Stomach smooth muscle (tissue), 2 donors: Measurements from ENCODE around the gene ATRN.

ENCODE experiments used
- H3K27ac ChIP-seq: one replicate; pipeline ENCODE4 v1.7.0; 2013; ENCODE audit warnings: mild to moderate bottlenecking, low read length, inconsistent platforms
- H3K27me3 ChIP-seq, 2 donors: one replicate each; pipeline ENCODE4 v1.7.0; 2013; ENCODE audit warnings: low read length in 2 of 2; ENCODE audit not compliant: insufficient read depth in 2 of 2, control insufficient read depth in 1 of 2
- H3K36me3 ChIP-seq, 2 donors: one replicate each; pipeline ENCODE4 v1.7.0; 2013; ENCODE audit warnings: low read length in 2 of 2; ENCODE audit not compliant: control insufficient read depth in 2 of 2, insufficient read depth in 2 of 2
- H3K4me1 ChIP-seq: one replicate; pipeline ENCODE4 v1.7.0; 2013; ENCODE audit warnings: low read length; ENCODE audit not compliant: control insufficient read depth, insufficient read depth
- H3K4me3 ChIP-seq, 2 donors: one replicate each; pipeline ENCODE4 v1.7.0; 2013; ENCODE audit warnings: low read length in 2 of 2
- H3K9ac ChIP-seq, 2 donors: one replicate each; pipeline ENCODE4 v1.7.0; 2013; ENCODE audit warnings: low read length in 2 of 2, mild to moderate bottlenecking in 1 of 2
- H3K9me3 ChIP-seq, 2 donors: one replicate each; pipeline ENCODE4 v1.7.0; 2013; ENCODE audit warnings: low read length in 2 of 2; ENCODE audit not compliant: control insufficient read depth in 2 of 2
- donor health status: healthy.
- donor health status: Pancreatic carcinoma.

The ATRN gene

DNA sequence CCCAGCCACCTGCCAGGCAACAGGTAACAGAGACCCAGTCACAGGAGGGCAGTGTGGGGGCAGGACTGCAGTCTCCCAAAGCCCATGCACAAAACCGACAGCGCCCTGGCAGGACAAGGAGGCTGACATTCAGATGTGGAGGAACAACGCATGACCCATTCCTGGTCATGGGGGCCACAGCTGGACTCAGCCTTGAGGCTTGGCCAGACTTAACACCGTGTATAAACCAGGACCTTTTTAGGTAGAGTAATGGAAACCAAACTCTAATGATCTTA lies 184.2 kb downstream of the ATRN start:
- H3K27me3 ChIP-seq: peaks cover 1 to 5% of the 10 kb centered on the region in 2 donors
- peaks cover 13% of the 10 kb centered on the region for H3K4me1 ChIP-seq
- H3K9ac ChIP-seq: no peak overlapping the region
- no peak overlapping the region for H3K4me3 ChIP-seq
- H3K27ac ChIP-seq: no peak overlapping the region
- peaks cover 0 to 5% of the 10 kb centered on the region in 2 donors for H3K9me3 ChIP-seq
- H3K36me3 ChIP-seq: no peaks in the 10 kb centered on the region

DNA sequence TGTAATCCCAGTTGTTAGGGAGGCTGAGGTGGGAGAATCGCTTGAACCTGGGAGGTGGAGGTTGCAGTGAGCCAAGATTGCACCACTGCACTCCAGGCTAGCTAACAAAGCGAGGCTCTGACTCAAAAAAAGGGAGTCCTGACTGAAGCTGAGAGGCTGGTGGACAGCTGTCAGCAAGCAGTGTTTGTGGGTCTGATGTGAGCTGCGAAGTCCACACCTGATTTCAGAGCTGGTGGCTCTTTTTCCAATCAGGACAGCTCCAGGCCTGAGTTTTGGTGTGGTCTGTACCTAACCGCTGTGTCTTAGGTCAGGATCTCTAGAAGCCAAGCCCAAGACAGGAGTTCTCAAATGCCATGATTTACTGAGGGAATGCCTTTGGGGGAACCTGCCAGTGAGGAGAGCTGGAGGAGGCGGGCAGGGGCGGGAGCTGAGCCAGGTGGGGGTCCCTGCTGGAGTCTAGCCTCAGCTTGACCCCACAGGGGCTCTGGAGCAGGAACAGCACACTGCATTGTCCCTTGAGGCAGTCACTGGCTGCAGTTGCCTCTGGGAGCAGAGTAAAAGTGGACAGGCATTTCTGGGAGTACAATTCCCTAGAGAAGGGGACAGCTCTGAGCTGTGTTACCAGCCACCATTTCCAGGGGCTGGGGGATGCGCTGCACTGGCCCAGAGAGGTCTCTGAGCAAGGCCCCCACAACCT lies 187.3 kb downstream of the ATRN start:
- H3K9me3 ChIP-seq: peaks cover 0 to 5% of the 10 kb centered on the region in 2 donors
- H3K4me1 ChIP-seq: peaks cover 18% of the 10 kb centered on the region
- peaks cover 7 to 23% of the 10 kb centered on the region in 2 donors for H3K27me3 ChIP-seq
- no peak overlapping the region for H3K4me3 ChIP-seq
- H3K9ac ChIP-seq: no peak overlapping the region
- no peak overlapping the region for H3K27ac ChIP-seq
- no peaks in the 10 kb centered on the region for H3K36me3 ChIP-seq

DNA sequence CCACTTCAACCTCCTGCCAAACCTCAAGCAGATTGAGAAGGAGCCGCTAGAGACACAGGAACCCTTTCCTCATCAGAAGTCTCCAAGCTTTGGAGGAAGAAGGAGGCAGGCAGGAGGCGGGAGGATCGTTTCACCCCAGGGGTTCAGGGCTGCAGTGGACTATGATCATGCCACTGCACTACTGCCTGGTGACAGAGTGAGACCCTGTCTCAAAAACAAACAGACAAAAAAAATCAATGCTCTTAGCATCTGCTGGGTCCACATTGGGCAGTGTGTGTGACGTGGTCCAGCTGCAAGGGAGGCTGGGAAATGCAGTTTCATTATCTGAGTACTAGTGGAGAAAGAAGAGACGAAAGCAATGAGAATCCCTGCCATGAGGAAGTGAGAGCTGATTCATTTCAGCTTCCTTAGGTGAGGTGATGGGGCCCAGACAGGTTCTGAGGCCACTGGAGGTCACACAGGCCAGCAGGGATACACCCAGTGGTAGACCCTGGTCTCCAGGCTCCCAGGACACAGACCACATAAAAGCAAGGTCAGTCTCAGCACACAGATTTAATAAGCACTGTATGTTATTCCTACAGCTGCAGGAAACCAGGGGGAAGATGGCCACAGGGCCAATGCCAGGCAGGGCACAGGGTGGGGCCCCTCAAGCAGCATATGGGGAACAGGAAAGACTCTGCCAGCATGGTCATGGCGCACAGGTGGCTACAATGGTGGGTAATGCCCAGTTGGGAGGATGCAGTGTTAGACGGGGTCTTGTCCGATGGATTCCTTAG lies 188.1 kb downstream of the ATRN start:
- Histone ChIP-seq H3K9me3 (peaks cover 0 to 5% of the 10 kb centered on the region in 2 donors), H3K27me3 (peaks cover 7 to 23% of the 10 kb centered on the region in 2 donors), H3K36me3 (no peaks in the 10 kb centered on the region), H3K4me1 (peaks cover 18% of the 10 kb centered on the region), H3K27ac (no peak overlapping the region), H3K4me3 (no peak overlapping the region), H3K9ac (no peak overlapping the region)

DNA sequence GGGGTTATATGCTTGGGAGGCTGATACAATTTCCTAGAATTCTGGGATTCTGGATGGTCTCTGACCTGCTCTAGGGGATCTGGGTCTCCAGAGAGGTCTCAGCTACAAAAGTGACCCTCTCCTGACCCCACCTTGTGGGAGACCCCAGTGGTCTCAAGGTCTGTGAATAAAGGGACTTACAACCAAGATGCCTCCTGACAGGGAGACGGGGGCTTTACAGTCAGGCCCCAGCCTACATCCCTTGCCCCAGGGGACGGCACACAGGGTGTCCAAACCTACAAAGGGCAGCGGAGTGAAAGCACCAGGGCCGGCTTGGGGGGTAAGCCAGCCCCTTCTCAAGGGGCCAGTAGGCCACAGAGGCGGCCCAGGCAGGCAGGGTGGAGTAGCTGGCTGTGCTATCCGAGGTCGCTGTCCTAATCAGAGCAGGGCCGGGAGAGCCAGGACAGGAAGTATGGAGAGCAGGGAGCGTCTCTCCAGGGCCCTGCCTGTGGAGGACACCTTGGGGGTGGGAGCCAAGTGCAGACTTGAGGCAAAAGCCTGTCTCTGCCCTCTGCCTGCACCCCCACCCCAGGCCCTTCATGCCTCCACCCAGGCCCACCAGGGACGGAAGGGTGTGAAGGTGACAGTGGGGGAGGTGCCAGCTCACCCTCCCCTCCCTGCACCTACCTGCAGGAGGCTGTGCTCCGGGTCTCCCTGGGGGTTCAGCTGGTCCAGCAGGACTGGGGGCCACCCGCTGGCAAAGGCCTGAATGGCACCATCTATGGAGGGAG lies 188.9 kb downstream of the ATRN start:
- Histone ChIP-seq H3K36me3 (no peaks in the 10 kb centered on the region), H3K4me3 (no peak overlapping the region), H3K9ac (no peak overlapping the region), H3K4me1 (peaks cover 14% of the 10 kb centered on the region), H3K9me3 (peaks cover 0 to 5% of the 10 kb centered on the region in 2 donors), H3K27ac (no peak overlapping the region), H3K27me3 (peaks cover 7 to 23% of the 10 kb centered on the region in 2 donors)

DNA sequence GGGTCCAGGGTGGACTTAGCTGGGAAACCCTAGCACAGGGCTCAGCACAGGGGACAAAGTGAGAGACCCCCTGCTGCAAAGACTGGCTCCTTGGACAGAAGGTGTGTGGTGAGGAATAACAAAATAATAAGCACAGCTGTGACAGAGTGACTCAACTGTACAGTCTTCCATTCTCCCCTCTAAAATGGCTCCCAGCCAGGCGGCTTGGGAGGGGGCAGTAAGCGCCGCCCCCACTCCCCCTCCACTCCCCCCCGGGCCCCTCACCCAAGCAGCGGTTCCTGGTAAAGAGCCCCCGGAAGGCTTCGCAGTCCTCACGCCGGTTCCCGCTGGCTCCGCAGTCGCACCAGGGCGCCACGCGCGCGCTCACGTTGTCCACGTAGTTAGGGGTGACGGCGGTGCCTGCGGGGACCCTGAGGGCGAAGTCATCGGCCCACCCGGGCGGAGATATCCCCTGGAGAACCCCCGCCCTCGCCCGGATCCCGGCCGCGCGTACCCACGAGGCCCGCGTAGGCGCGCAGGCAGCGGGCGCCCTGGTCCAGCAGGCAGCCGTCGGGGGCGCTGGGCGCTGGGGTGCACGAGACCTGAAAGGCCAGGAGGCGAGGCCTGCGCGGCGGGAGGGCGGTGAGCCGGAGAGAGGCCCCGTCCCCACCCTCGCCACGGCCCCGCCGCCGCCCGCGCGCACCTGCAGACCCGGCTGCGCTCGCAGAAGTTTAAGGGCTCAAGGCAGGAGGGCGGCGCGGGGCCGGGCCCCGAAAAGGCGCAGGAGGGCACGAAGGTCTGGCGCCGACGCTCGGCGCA lies 189.6 kb downstream of the ATRN start:
- no peaks in the 10 kb centered on the region for H3K36me3 ChIP-seq
- no peak overlapping the region for H3K27ac ChIP-seq
- peaks cover 6% of the 10 kb centered on the region for H3K4me1 ChIP-seq
- peaks cover 0 to 2% of the 10 kb centered on the region in 2 donors for H3K9me3 ChIP-seq
- H3K4me3 ChIP-seq: peak overlapping the region in 1 of 2 donors; percentile 57
- H3K9ac ChIP-seq: no peak overlapping the region
- H3K27me3 ChIP-seq: peaks cover 7 to 23% of the 10 kb centered on the region in 2 donors

- Histone ChIP-seq H3K27me3 (peaks cover 7 to 23% of the 10 kb centered on the region in 2 donors), H3K4me3 (peak overlapping the region; percentile 31 to 57), H3K4me1 (peaks cover 9% of the 10 kb centered on the region), H3K27ac (no peak overlapping the region), H3K9me3 (no peaks in the 10 kb centered on the region), H3K36me3 (no peaks in the 10 kb centered on the region), H3K9ac (no peak overlapping the region)
Measured at GRCh38 chr20:3661060-3661813, 190.4 kb downstream of the ATRN start.

DNA sequence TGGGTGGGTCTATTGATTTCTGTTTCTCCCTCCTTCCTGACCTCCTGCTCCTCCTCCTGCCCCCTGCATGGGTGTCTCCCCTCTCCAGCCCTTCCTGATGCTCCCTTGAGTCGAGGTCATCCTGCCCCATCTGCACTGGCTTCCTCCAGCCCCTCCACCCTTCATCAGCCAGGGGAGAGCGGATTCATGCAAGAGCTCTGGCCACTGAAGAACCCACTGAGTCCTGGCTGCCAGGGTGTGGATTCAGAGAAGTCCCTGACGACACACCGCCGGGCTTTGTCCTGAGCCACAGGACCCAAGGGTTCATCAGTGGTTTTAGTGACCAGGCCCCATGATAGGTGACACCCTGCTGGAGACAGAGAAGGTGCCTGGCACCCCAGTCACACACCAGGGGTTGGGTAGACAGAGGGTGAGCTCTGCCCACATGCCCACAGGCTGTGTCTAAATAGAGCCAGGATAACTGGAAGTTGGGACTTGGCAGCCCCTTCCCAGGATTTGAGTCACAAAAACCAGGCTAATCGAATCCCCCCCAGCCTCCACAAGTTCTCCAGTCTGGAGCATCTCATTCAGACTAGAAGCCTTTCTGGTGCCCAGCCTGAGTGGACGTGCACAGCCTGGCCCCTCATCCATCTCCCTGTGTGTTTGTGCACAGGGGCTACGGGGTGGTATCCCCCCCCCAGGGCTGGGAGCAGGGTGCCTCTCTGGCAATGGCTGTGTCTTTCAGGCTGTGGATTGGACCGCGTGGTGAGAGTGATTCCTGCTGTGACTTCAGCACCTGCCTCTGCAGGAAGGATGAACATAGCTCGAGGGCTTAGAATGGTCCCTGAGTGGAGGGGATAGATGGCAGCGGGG lies 191.2 kb downstream of the ATRN start:
- peaks cover 7 to 23% of the 10 kb centered on the region in 2 donors for H3K27me3 ChIP-seq
- no peaks in the 10 kb centered on the region for H3K9me3 ChIP-seq
- peaks cover 11% of the 10 kb centered on the region for H3K4me1 ChIP-seq
- no peaks in the 10 kb centered on the region for H3K36me3 ChIP-seq
- no peak overlapping the region for H3K4me3 ChIP-seq
- no peak overlapping the region for H3K9ac ChIP-seq
- H3K27ac ChIP-seq: no peak overlapping the region

DNA sequence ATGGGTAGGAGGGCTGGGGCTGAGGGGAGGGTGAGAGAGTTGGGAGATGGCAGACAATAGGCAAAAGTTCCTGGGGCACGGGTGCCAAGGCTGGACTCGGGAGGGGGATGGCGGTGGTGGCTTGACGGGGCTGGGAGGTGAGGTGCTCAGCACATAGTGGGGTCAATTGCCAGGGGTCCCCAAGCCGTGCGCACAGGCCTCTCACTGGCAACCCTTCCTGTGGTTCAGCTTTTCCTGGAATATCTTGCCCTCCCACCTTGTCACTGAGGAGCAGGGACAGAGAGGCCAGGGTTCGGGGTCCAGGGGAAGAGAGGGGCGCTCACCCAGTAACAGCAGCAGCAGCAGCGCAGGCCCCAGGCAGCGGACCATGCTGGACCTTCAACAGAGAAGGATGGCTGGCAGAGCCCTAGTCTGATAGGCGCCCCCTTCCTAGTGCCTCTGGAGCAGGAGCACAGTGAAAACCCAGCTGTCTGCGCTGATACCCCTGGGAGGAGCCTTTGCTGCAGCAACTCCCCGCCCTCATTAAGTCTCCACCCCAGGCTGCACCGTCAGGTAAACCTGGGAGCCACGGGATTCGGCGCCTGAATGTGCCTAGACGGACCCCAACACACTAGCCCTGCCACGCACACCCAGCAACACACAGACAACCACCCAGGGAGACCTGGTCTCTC lies 192.3 kb downstream of the ATRN start, which contains the start of gene GFRA4:
GFRA4 (minus strand) TSS at position 369 of the 671 bp plus-strand sequence; CDS start at position 369, 0 bp downstream.
- H3K27ac ChIP-seq: no peak within 1 kb of the TSS
- H3K9me3 ChIP-seq: no peaks in the 10 kb centered on the region
- peaks cover 7 to 23% of the 10 kb centered on the region in 2 donors for H3K27me3 ChIP-seq
- H3K36me3 ChIP-seq: no peaks in the 10 kb centered on the region
- no peak within 1 kb of the TSS for H3K9ac ChIP-seq
- H3K4me3 ChIP-seq: no peak within 1 kb of the TSS
- peaks cover 11% of the 10 kb centered on the region for H3K4me1 ChIP-seq

- H3K4me3 ChIP-seq: no peak overlapping the region
- H3K9me3 ChIP-seq: no peaks in the 10 kb centered on the region
- no peak overlapping the region for H3K9ac ChIP-seq
- no peak overlapping the region for H3K27ac ChIP-seq
- peaks cover 0 to 5% of the 10 kb centered on the region in 2 donors for H3K36me3 ChIP-seq
- peaks cover 11% of the 10 kb centered on the region for H3K4me1 ChIP-seq
- H3K27me3 ChIP-seq: peaks cover 7 to 23% of the 10 kb centered on the region in 2 donors
Measured at GRCh38 chr20:3663858-3664257, 193.0 kb downstream of the ATRN start.
